ENCODE results near the gene MATCAP1.

DNA sequence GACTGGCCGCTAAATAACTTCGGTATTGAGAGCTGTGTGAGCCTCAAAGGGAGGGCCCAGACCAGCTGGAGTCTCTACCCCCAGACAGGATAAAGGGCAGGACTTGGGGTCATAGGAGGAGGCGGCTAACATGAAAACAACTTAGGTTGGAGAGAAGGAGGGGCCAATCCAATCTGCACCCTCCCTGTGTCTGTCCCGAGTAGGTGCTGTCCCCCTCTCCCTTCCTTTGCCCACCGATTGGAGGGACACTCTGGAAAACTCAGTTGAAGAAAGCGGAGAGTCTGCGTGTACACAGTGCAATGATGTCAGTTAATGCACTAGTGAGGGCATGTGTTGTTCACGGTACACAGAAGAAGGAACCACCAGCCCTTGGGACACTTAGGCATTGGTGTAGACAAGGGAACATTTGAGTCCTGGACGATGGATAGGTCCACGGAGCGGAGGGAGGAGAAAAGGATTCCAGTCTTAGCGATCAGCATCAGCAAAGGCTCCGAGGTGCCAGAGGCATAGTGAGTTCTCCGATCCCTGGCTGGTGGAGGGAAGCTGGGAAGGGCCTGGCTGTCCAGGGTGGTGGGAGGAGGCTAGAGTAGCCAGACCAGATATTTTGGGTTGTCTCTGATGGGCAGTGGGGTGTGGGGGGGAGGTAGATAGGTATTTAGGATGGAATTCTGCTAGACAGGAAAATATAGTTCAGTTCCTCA is 12.7 kb downstream of the MATCAP1 start:
- TF ChIP-seq, protein P1, sequence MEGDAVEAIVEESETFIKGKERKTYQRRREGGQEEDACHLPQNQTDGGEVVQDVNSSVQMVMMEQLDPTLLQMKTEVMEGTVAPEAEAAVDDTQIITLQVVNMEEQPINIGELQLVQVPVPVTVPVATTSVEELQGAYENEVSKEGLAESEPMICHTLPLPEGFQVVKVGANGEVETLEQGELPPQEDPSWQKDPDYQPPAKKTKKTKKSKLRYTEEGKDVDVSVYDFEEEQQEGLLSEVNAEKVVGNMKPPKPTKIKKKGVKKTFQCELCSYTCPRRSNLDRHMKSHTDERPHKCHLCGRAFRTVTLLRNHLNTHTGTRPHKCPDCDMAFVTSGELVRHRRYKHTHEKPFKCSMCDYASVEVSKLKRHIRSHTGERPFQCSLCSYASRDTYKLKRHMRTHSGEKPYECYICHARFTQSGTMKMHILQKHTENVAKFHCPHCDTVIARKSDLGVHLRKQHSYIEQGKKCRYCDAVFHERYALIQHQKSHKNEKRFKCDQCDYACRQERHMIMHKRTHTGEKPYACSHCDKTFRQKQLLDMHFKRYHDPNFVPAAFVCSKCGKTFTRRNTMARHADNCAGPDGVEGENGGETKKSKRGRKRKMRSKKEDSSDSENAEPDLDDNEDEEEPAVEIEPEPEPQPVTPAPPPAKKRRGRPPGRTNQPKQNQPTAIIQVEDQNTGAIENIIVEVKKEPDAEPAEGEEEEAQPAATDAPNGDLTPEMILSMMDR (IDR thresholded peaks at IDR 0.05) = no peak
- TF ChIP-seq POLR2A (IDR thresholded peaks at IDR 0.05) = no peak
- TF ChIP-seq POLR2AphosphoS5 (IDR thresholded peaks at IDR 0.05) = peak in 1 of 3 donors; percentile 18
